HG03575 (cell line): ENCODE data around the gene NT5DC1.
"Not testable (repeated sequence)": the region's sequence is repeated elsewhere in the genome, so short reads cannot be mapped to it uniquely, and the experiment has no call there.

Source experiments
- ATAC-seq: cut with Tn5 transposase; IDR thresholded peaks from one replicate; pipeline ENCODE4 v1.9.1; 2021; ENCODE audit not compliant: unreplicated experiment, insufficient number of reproducible peaks, low FRiP score; ENCODE audit errors: extremely low read depth

The NT5DC1 gene

GRCh38 chr6:116284984-116285383, 184.3 kb downstream of the NT5DC1 start:
- not testable (repeated sequence) for ATAC-seq

- no peak for ATAC-seq
These were observed 186.2 kb downstream of the NT5DC1 start for GRCh38 chr6:116286773-116287358.

- no peak for ATAC-seq
These were observed 187.1 kb downstream of the NT5DC1 start for GRCh38 chr6:116287689-116288282.

- no peak for ATAC-seq
These were observed 189.2 kb downstream of the NT5DC1 start for GRCh38 chr6:116289876-116290275.

GRCh38 chr6:116290799-116291198, 190.1 kb downstream of the NT5DC1 start:
- ATAC-seq = no peak

- no peak for ATAC-seq
These were observed 191.2 kb downstream of the NT5DC1 start for GRCh38 chr6:116291701-116292396.

GRCh38 chr6:116292553-116292952, 191.9 kb downstream of the NT5DC1 start:
- ATAC-seq = no peak

- ATAC-seq = no peak
These were observed 197.6 kb downstream of the NT5DC1 start for GRCh38 chr6:116298273-116298672.

GRCh38 chr6:116298973-116299372, 198.3 kb downstream of the NT5DC1 start:
- ATAC-seq = no peak
